ENCODE data around the gene FBXO5. TPM values are rescaled to one million over a fixed set of nuclear protein-coding genes. Genes with fewer than 3 reads are reported as not detected.

FBXO5 gene
- total RNA-seq: 2.7 and 3.1 TPM in 2 replicates

GRCh38 chr6:152982904-152983636, at the start of gene FBXO5:
Gene FBXO5, minus strand, starts transcription at chr6:152983041. Its CDS starts 82 bp downstream, at chr6:152982959.

GRCh38 chr6:153002613-153003365, 19.9 kb upstream of the FBXO5 start, which contains the start of gene MTRF1L:
Gene MTRF1L, minus strand, starts transcription at chr6:153002709. Its CDS starts 24 bp downstream, at chr6:153002685.

Other genes starting within 250 kb of the FBXO5 start
- under 0.01 and 0.14 TPM in 2 replicates for gene VIP, start 232.2 kb downstream of the FBXO5 start, total RNA-seq
- gene MTRF1L, start 19.7 kb upstream of the FBXO5 start, total RNA-seq: 9.9 and 16.9 TPM in 2 replicates
- gene RGS17, start 148.2 kb upstream of the FBXO5 start, total RNA-seq: 1.4 and 4.1 TPM in 2 replicates